ENCODE data around the gene CLCN6. TPM values are rescaled to one million over a fixed set of nuclear protein-coding genes. Genes with fewer than 3 reads are reported as not detected.
A peak's percentile ranks its signal among the peaks of the same experiment; 100 is the strongest.

CLCN6 gene
- total RNA-seq: 10 to 100 TPM; 24.3 to 30.3 (median 25.6) TPM

- peaks cover 0 to 74% (median 33%) of the 10 kb centered on the region in 4 donors for H3K4me1 ChIP-seq
Measured at GRCh38 chr1:11805422-11806306, at the start of gene CLCN6, which contains the start of gene MTHFR. CLCN6 (plus strand) TSS chr1:11806191; CDS start chr1:11806263, 72 bp downstream. MTHFR (minus strand) TSS chr1:11805964; CDS start chr1:11803116, 2,848 bp downstream.

GRCh38 chr1:11757047-11757446 is 48.9 kb upstream of the CLCN6 start:
- Histone ChIP-seq H3K4me1 (peaks cover 0 to 8% (median 0%) of the 10 kb centered on the region in 4 donors), H3K4me3 (no peak overlapping the region), H3K27ac (no peak overlapping the region), H3K9me3 (no peaks in the 10 kb centered on the region), H3K27me3 (peaks cover 0 to 9% of the 10 kb centered on the region in 2 donors), H3K36me3 (no peaks in the 10 kb centered on the region)
- 90 to 93% methylated on average over 1 of the region's 1 CpG for WGBS, 2 donors
- TF ChIP-seq CTCF (IDR thresholded peaks at IDR 0.05) (no peak), EP300 (IDR thresholded peaks at IDR 0.05) (no peak), POLR2A (IDR thresholded peaks at IDR 0.05) (no peak)
- DNase-seq (ENCODE audit: low spot score in 2 of 2): no peak

More at GRCh38 chr1:11805422-11806306, at the start of gene CLCN6, which contains the start of gene MTHFR:
- peak; percentile 97 to 98 for DNase-seq (ENCODE audit: low spot score in 2 of 2)
- peak; percentile 99 to 100 for TF ChIP-seq EP300 (IDR thresholded peaks at IDR 0.05)
- TF ChIP-seq POLR2A (IDR thresholded peaks at IDR 0.05): peak; percentile 95 to 99
- peak in 2 of 5 experiments; percentile 33 to 43 for TF ChIP-seq CTCF (IDR thresholded peaks at IDR 0.05)
- H3K36me3 ChIP-seq: peaks cover 0 to 28% (median 5%) of the 10 kb centered on the region in 3 donors
- H3K9me3 ChIP-seq: no peaks in the 10 kb centered on the region
- no peaks in the 10 kb centered on the region for H3K27me3 ChIP-seq
- WGBS, 2 donors: 0 to 1% methylated on average over 3 to 35 of the region's 72 CpGs
- peak within 1 kb of the TSS; percentile 62 to 89 (median 78) for H3K4me3 ChIP-seq
- H3K27ac ChIP-seq: peak within 1 kb of the TSS; percentile 94 to 99 (median 97)

- TF ChIP-seq POLR2A (IDR thresholded peaks at IDR 0.05) (no peak), CTCF (IDR thresholded peaks at IDR 0.05) (no peak), EP300 (IDR thresholded peaks at IDR 0.05) (no peak)
- 89 to 90% methylated on average over 4 of the region's 4 CpGs for WGBS, 2 donors
Measured at GRCh38 chr1:11759791-11760190, 46.2 kb upstream of the CLCN6 start.

GRCh38 chr1:11761285-11761684 is 44.7 kb upstream of the CLCN6 start:
- TF ChIP-seq CTCF (IDR thresholded peaks at IDR 0.05) (no peak), EP300 (IDR thresholded peaks at IDR 0.05) (no peak), POLR2A (IDR thresholded peaks at IDR 0.05) (no peak)
- no peak for DNase-seq (ENCODE audit: low spot score in 2 of 2)
- H3K4me1 ChIP-seq: peaks cover 0 to 9% (median 0%) of the 10 kb centered on the region in 4 donors
- peaks cover 0 to 39% of the 10 kb centered on the region in 2 donors for H3K27me3 ChIP-seq
- H3K36me3 ChIP-seq: no peaks in the 10 kb centered on the region
- H3K4me3 ChIP-seq: no peak overlapping the region
- 77 to 79% methylated on average over 5 to 6 of the region's 6 CpGs for WGBS, 2 donors
- no peaks in the 10 kb centered on the region for H3K9me3 ChIP-seq
- H3K27ac ChIP-seq: no peak overlapping the region

More at GRCh38 chr1:11759791-11760190, 46.2 kb upstream of the CLCN6 start:
- H3K4me1 ChIP-seq: peaks cover 0 to 9% (median 0%) of the 10 kb centered on the region in 4 donors
- no peaks in the 10 kb centered on the region for H3K36me3 ChIP-seq
- H3K27me3 ChIP-seq: peaks cover 0 to 30% of the 10 kb centered on the region in 2 donors
- no peaks in the 10 kb centered on the region for H3K9me3 ChIP-seq
- H3K4me3 ChIP-seq: no peak overlapping the region
- DNase-seq (ENCODE audit: low spot score in 2 of 2): no peak
- no peak overlapping the region for H3K27ac ChIP-seq

GRCh38 chr1:11761988-11762406 is 44.0 kb upstream of the CLCN6 start, which contains the start of gene C1orf167:
C1orf167 (plus strand) TSS chr1:11762193; CDS start chr1:11764401, 2,208 bp downstream.
- no peak for TF ChIP-seq EP300 (IDR thresholded peaks at IDR 0.05)
- no peak for TF ChIP-seq POLR2A (IDR thresholded peaks at IDR 0.05)
- no peak for TF ChIP-seq CTCF (IDR thresholded peaks at IDR 0.05)
- Histone ChIP-seq H3K4me1 (peaks cover 0 to 9% (median 0%) of the 10 kb centered on the region in 4 donors), H3K36me3 (no peaks in the 10 kb centered on the region), H3K27me3 (peaks cover 0 to 41% of the 10 kb centered on the region in 2 donors), H3K4me3 (peak within 1 kb of the TSS in 1 of 4 donors; percentile 11), H3K9me3 (no peaks in the 10 kb centered on the region), H3K27ac (no peak within 1 kb of the TSS)
- DNase-seq (ENCODE audit: low spot score in 2 of 2): no peak
- WGBS, 2 donors: 10 to 13% methylated on average over 14 to 20 of the region's 29 CpGs
